Endometrial microvascular endothelial cells (primary cell): ENCODE data around the gene OR10A3. TPM values are rescaled to one million over a fixed set of nuclear protein-coding genes. Genes with fewer than 3 reads are reported as not detected.

ENCODE experiments used
- in situ Hi-C: cut with HindIII; loops from 2 replicates; pipeline ENCODE4 v1.10.0; 2017; ENCODE audit warnings: low sequenced_read_pairs, low pct_unique_long_range_greater_than_20kb; ENCODE audit errors: inconsistent ontology term
- total RNA-seq: library from RNA; depleted of rRNA; stranded (reverse); fragments of >200 nt; gene quantifications from one replicate; pipeline ENCODE4 v1.2.3, GENCODE V29; 2015; ENCODE audit errors: inconsistent ontology term

The OR10A3 gene
- total RNA-seq, 1 donor from 2014 or later, result not detected

DNA sequence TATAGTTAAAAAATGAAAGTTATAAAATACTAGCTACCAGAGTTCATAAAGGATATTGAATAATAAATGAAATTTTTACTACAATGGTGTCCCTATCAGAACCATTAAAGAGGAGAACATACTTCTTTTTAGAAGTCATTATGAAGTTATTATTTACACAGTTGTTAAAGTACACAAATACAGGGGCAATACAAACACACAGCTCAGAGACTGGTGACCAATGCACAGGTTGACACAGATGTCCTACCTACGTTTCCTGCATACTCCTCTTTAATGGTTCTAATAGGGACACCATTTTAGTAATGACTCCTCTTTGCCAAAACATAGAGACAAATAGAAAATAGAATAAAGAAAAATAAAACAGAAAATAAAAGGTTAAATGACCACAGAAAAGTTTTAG, 13.7 kb upstream of the OR10A3 start:
- in situ Hi-C loops, result no loop called here

DNA sequence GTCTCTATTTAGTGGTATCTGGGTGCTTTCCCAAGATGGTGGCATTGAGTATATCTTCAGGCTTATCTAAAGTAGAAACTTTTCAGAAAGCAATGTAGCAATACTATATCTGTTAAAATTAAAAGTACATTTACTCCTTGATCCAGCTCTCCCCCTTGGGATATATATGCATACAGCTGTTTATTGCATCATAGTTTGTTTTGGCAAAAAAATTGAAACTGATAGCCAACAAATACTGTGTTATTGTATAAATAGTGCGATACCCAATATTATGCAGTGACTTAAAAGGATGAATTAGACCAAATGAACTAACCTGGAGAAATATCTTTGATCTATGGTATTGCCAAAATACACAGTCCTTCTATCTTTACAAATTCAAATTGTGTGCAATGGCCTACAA, 8.4 kb upstream of the OR10A3 start:
- in situ Hi-C loops, result no loop called here

DNA sequence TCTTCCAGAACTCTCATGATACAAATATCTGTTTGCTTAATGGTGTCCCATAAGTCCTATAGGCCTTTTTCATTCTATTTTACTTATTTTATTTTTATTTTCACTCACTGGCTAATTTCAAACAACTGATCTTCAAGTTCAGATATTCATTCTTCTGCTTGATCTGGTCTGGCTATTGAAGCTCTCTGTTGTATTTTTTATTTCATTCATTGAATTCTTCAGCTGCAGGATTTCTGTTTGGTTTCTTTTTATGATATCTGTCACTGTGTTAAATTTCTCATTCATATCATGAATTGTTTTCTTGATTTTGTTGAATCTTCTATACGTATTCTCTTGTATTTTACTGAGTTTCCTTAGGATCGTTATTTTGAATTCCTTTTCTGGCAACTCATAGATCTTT, 2.6 kb upstream of the OR10A3 start:
- in situ Hi-C loops, result no loop called here

DNA sequence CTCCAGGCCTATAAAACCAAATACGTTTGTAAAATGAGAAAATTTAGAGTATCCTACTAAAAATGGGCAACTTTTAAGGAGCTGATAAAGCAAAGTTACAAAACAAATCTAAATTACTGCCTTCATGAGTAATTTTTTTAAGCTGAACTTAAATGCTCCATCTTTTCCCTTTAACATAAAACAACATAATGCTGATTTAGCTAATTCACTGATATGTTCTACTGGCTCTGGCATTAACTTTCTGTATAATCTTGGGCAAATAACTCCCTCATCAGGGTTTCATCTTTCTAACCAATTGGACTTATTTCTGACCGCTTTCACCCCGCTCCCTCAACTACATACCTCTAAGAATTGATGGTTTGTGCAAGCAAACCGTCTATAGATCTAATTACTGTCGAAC, 362 bp downstream of the OR10A3 start:
- in situ Hi-C loops, result no loop called here

DNA sequence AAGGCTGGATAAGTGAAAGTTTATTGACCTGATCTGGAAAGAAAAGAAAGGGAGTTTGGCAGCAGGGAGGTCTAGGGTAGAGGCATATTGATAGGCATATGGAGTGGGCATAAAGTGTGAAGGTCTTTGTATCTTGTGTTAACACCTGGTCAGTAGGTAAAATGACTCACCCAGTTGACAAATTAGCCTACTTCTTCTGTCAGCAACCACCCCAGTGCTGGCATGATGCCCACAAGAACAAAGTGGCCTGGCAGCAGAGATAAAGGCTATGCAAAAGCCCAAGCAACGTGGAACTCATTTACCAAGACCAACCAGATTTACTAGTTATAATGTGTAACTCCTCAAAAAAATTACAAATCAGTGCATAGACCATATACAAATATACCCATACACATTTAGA, 4.9 kb downstream of the OR10A3 start:
- in situ Hi-C loops, result no loop called here

DNA sequence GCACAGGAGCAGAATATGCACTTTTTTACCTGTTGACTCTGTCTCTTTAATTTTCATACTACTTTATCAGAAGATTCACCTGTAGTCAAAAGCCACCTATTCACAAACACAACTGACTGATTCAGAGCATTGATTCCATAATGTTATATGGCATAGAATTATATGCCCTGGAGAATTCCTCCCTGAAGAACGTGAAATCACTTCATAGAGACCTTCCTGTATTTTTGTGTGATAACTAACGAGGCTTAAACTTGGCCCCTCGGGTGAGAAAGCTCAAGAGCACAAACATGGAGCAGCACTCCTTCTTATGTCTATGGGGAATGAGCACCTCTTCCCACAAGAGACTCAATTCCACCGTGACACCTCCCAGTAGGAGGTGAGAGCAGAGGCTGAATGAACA, 10.3 kb downstream of the OR10A3 start, which contains the start of gene OR10A6:
OR10A6 (minus strand) TSS at position 101 of the 400 bp plus-strand sequence. CDS start 2,606 bp downstream, outside the sequence.
- in situ Hi-C loops, result no loop called here

DNA sequence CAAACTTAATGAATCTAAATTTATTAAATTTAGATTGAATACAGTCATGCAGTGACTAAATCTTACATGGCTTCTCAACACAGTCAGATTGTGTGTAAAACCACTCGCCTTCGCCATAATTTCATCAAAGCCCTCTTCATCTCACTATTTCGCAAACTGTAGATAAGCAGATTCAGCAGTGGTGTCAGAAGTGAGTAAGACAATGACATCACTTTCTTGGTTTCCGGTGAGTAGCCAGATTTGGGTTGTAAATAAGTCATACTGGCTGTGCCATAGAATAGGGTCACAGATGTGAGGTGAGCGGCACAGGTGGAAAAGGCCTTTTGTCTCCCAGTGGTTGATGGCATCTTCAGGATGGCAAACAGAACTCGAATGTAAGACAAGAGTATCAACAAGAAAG, 13.9 kb downstream of the OR10A3 start:
- in situ Hi-C loops, result no loop called here

DNA sequence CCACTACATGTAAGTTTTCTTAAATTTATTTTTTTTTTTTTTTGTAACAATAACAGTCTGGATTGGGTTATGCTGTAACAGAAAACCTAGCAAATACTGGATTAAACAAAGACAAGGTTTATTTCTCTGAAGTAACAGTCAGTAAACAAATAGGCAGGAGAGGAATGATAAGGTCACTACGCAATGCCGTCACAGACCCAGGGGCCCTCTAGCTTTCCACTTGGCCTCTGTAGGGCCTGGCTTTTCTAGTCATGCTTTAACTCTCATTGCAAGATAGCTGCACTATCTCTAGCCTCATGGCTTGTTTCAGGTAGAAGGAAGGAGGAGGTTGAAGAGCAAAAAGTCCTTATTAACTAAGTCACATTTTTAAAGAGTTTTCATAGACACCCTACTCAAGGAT, 17.0 kb downstream of the OR10A3 start:
- in situ Hi-C loops, result no loop called here

DNA sequence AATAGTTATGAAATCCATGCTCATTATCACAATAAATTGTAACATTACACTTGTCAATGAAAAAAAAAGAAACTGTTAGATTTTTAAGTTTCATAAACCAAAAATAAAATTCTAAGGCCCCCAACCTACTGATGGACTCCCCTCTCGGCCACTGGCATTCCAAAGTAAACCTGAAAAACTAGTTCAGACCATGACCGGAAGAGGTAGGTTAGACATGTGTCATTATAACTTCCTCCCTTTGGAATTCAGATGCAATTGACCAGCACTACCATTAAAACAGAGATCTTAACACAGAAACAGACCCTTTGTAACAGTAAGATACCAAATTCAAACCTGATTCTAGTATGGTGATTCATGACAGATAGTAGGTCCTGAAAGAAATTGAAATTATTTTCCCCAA, 23.4 kb downstream of the OR10A3 start:
- in situ Hi-C loops, result no loop called here

DNA sequence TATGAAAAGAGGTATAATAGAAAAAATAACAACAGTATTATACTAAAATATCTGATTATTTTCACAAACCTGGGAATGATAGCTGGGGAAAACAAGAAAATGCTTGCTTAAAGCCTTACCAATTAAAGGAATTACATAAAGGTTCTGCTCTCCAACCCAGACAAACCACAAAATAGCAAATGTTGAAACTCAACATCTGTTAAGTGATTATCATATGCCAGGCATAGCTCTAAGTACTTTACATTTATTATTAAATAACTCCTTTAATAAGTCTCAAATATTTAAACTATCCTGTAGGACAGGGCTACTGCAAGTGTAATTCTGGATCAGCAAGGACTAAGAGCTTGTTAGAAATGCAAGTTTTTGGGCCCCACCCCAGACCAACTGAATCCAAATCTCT, 30.5 kb downstream of the OR10A3 start:
- in situ Hi-C loops, result no loop called here

DNA sequence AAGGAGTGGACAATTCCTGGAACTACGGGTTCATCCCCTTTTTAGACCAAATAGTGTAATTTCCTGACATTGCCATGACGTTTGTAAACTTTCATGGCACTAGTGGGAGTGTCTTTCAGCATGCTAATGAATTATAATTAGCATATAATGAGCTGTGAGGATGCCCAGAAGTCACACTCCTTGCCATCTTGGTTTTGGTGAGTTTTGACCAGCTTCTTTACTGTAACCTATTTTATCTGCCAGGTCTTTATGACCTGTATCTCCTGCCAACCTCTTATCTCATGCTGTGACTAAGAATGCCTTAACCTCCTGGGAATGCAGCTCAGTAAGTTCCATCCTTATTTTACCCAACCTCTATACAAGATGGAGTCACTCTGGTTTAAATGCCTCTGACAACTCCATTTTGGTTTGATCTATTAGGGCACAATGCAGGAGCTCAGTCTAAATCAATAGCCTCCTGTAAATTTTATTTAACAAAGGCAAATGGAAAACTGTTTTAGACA, 31.2 kb downstream of the OR10A3 start:
- in situ Hi-C loops, result no loop called here

DNA sequence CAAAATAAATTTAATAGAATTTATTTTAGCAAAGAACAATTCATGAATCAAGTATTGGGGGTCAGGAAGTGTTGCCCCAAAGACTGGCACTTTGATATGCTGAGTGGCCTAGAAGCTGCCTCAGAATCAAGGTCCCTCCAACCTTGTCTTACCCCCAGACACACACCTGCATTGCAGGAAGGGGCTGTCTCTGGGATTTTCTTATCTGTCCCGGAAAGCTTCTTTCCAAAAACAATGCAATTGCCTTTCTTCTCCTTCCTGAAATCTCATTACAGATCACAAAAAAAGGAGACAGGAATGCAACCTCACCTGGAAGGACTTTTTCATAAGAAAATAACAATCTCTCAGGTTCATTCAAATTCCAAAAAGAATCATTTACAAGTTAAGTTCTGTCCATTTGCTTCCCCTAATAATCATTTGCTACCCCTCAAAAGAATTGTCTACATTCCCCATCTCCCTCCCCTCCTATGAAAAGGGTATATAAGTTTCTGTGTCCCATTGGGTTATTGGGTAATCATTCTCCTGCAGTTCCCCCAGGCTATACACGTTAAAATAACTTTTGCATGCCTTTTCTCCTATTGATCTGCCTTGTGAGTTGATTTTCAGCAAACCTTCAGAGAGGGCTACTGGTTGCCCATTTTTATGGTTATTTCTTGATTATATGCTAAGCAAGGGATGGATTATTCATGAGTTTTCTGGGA, 31.8 kb downstream of the OR10A3 start:
- in situ Hi-C loops, result no loop called here

DNA sequence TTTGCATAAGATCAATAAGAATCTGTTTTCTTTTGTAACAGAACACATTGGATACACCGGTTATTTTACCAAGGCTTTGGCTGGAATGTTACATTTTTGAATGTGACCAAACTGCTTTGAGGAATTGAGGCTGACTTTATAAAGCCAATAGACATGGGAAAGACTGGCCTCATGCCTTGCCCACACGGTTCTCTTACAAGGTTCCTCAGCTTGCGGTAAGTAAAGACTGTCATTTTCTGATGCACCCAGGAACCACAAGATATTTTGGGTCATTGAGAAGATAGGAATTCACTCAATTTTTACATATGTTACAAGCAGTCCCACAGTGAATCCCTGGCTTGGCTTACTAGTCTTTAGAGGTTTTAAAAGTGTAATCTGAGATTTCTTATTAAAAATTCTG, 34.4 kb downstream of the OR10A3 start:
- in situ Hi-C loops, result no loop called here

DNA sequence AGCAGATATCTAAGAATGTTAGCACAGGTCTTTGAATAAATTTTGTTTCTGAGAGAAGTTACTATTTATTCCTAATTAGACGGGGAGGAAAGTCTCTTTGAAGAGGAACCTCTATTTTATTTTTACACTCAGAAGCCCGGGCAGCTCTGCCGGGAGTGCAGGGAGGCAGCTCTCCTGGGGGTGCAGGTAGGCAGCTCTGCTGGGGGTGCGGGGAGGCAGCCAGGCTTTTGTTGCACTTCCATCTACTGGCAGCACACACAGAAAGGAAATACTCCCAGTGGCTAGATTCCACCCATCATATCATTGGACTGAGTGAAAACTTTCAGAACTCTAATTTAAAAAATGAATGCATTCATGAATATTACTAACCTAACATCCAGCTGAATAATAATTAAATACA, 35.0 kb downstream of the OR10A3 start:
- in situ Hi-C loops, result no loop called here

DNA sequence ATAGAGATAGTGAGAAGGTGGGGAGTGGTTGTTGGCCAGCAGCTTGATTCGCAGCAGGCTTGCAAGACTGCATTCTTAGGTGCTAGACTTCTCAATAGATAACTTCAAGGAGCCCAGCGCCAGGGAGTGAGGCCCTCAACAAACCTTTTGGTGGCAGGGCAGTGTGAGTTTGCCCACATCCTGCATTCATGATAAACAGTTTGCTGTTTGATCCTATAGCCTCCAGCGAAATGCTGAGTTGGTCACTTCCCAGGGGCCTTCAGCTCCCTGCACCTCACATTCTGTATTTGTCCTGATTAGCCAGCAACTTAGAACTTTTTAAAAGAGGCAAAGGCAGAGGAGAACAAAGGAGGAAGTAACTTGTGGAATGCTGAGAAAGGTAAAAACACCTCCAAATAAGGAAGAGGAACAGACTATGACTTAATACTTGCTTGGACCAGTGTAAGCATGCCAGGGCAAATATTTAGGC, 35.5 kb downstream of the OR10A3 start:
- in situ Hi-C loops, result no loop called here

DNA sequence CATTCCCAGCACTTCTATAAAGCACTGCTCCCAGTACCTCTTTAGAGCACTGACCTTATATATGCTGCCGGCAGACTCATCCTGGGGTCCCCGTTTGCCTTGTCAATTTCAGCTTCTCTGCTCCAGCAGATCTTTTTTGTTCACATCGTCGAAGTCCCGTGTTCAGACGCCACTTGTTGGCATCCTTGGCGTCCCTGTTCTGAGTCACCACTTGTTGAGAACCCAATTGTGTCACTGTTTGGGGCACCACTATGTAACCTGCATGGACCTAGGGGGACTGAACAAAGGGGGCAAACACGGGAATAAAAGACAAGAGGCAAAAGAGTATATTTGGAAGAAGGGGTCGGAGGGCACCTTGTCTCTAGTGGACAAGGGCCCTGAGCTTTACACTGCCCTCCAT, 36.0 kb downstream of the OR10A3 start:
- in situ Hi-C loops, result no loop called here

DNA sequence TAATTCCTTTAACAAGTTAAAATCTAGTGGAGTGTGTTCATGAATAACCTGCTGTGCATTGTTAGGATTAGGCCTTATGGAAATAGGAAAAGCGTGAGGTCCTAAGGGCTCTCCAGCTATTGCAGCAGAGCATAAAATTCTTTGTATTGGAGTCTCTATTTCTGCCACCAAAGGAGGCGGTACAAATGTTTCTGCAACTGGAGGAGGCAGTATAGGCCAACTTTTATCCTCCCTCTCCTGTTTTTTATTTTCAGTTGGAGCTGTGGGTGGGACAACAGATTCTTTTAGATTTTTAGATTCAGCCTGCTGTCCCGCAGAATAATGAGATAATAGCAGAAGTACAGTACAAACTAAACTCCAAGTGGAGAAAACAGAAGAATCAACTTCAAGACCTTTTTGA, 36.6 kb downstream of the OR10A3 start:
- in situ Hi-C loops, result no loop called here

DNA sequence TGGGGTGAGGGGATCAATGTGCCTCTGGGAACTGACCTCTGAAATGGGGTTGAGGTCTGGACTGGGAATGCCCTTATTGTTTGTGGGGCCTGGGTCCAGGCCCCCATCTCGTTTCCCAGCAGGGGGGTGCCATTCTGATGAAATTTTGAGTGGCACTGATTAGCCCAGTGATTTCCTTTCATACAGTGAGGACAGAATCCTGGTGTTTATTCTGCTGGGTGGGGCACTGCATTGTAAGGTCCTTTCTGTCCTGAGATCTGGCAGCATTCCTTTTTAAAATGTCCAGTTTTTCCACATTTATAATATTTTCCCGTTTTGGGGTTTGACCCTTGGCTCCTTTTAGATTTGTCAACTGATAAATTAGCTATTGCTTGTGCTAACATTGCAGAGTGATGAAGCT, 37.6 kb downstream of the OR10A3 start:
- in situ Hi-C loops, result no loop called here

DNA sequence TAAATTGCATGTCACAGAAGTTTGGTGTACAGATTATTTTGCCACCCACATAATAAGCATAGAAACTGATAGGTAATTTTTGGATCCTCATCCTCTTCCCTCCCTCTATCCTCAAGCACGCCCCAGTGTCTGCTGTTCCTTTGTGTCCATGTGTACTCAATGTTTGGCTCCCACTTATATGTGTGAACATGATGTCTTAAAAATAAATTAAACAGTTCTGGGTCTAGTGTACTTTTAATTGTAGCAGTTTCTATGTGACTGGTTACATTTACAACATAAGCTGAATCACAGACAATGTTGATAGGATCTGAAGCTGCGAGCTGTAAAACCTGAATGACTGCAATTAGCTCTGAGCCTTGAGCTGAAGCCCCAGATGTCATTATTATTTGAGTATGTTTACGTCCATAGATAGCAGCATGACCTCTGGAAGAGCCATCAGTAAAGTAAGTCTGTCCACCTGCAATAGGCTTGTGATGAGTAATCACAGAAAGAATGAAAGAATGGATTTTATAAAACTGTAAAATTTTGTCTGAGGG, 40.1 kb downstream of the OR10A3 start:
- in situ Hi-C loops, result no loop called here

DNA sequence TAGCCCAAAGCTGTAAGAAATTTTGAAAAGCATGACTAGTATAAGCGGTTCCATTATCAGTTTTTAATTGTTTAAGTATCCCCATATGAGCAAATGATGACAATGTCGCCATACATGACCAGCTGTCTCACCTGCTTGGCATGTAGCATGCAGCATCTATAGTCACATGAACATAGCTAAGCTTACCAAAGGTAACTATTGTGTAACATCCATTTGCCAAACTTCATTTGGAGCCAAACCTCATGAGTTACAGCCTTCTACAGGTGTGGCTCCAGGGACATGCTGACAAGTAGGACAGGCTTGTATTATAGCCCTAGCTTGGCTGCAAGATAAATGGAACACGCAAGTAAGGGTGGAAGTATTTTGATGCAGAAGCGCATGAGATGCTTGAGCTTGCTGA, 40.8 kb downstream of the OR10A3 start:
- in situ Hi-C loops, result no loop called here

DNA sequence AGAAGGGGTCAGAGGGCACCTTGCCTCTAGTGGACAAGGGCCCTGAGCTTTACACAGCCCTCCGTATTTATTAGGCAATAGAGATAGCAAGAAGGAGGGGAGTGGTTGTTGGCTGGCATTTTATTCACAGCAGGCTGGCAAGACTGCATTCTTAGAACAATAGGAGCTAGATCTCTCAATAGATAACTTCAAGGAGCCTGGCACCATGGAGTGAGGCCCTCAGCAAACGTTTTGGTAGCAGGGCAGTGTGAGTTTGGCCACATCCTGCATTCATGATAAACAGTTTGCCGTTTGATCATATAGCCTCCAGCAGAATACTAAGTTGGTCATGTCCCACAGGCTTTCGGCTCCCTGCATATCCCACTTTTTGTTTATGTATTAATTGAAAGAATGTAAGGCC, 42.1 kb downstream of the OR10A3 start:
- in situ Hi-C loops, result loop anchor here (25.0 kb wide), 1 partner anchor 88 kb away; the partner anchor contains the start of gene EIF3F
